ENCODE measurements around the gene CEACAM1.

- TF ChIP-seq, protein P1, sequence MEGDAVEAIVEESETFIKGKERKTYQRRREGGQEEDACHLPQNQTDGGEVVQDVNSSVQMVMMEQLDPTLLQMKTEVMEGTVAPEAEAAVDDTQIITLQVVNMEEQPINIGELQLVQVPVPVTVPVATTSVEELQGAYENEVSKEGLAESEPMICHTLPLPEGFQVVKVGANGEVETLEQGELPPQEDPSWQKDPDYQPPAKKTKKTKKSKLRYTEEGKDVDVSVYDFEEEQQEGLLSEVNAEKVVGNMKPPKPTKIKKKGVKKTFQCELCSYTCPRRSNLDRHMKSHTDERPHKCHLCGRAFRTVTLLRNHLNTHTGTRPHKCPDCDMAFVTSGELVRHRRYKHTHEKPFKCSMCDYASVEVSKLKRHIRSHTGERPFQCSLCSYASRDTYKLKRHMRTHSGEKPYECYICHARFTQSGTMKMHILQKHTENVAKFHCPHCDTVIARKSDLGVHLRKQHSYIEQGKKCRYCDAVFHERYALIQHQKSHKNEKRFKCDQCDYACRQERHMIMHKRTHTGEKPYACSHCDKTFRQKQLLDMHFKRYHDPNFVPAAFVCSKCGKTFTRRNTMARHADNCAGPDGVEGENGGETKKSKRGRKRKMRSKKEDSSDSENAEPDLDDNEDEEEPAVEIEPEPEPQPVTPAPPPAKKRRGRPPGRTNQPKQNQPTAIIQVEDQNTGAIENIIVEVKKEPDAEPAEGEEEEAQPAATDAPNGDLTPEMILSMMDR (IDR thresholded peaks at IDR 0.05) = no peak
- TF ChIP-seq POLR2AphosphoS5 (IDR thresholded peaks at IDR 0.05) (no peak), POLR2A (IDR thresholded peaks at IDR 0.05) (no peak)
Measured at GRCh38 chr19:42508892-42509444, 19.3 kb downstream of the CEACAM1 start.

Measured in breast epithelium (tissue), 3 donors.